GM15510 (cell line): ENCODE results near the gene RPAIN.
A peak's percentile ranks its signal among the peaks of the same experiment; 100 is the strongest.

Experiments used
- POLR2A ChIP-seq: IDR thresholded peaks from 3 replicates; pipeline ENCODE4 v1.6.1; 2011; ENCODE audit warnings: borderline replicate concordance; ENCODE audit not compliant: insufficient read length; ENCODE audit errors: extremely low read depth

RPAIN gene

GRCh38 chr17:5419356-5419958 is 525 bp upstream of the RPAIN start, which contains the start of gene NUP88:
Gene NUP88, minus strand, starts transcription at chr17:5419662. Its CDS starts 12 bp downstream, at chr17:5419650.
- TF ChIP-seq POLR2A = peak; percentile 90

- no peak for TF ChIP-seq POLR2A
These were observed 2.5 kb downstream of the RPAIN start for GRCh38 chr17:5422505-5422904.

GRCh38 chr17:5424909-5425308 is 4.9 kb downstream of the RPAIN start:
- TF ChIP-seq POLR2A = no peak

GRCh38 chr17:5425826-5426225 is 5.8 kb downstream of the RPAIN start:
- TF ChIP-seq POLR2A = no peak

GRCh38 chr17:5429191-5429887 is 9.4 kb downstream of the RPAIN start:
- TF ChIP-seq POLR2A = no peak

- no peak for TF ChIP-seq POLR2A
These were observed 10.5 kb downstream of the RPAIN start for GRCh38 chr17:5430413-5430999.

- no peak for TF ChIP-seq POLR2A
These were observed 12.1 kb downstream of the RPAIN start for GRCh38 chr17:5431949-5432556.

- no peak for TF ChIP-seq POLR2A
These were observed 15.0 kb downstream of the RPAIN start for GRCh38 chr17:5434984-5435383.

- no peak for TF ChIP-seq POLR2A
These were observed 17.8 kb downstream of the RPAIN start for GRCh38 chr17:5437721-5438317.

- TF ChIP-seq POLR2A = peak; percentile 89
These were observed 18.9 kb downstream of the RPAIN start, which contains the start of gene C1QBP for GRCh38 chr17:5438716-5439445. Gene C1QBP, minus strand, starts transcription at chr17:5439155. Its CDS starts 82 bp downstream, at chr17:5439073.

- TF ChIP-seq POLR2A = no peak
These were observed 19.4 kb downstream of the RPAIN start for GRCh38 chr17:5439446-5439764.

- TF ChIP-seq POLR2A = no peak
These were observed 23.7 kb downstream of the RPAIN start for GRCh38 chr17:5443728-5444127.

- no peak for TF ChIP-seq POLR2A
These were observed 24.2 kb downstream of the RPAIN start for GRCh38 chr17:5444209-5444608.

GRCh38 chr17:5446786-5447185 is 26.8 kb downstream of the RPAIN start:
- TF ChIP-seq POLR2A = no peak
